ENCODE measurements around the gene SOST.
A peak's percentile ranks its signal among the peaks of the same experiment; 100 is the strongest.

SOST gene

GRCh38 chr17:43723697-43724359, 34.8 kb downstream of the SOST start (continued):
- TF ChIP-seq SCRT1 (tag by site-specific recombination; IDR thresholded peaks at IDR 0.05; ENCODE audit: borderline replicate concordance), result no peak

GRCh38 chr17:43722870-43723665, 35.5 kb downstream of the SOST start:
- TF ChIP-seq ZEB2 (tag by site-specific recombination; IDR thresholded peaks at IDR 0.05), result no peak
- no peak for TF ChIP-seq TCF7L2 (IDR thresholded peaks at IDR 0.05; ENCODE audit: borderline replicate concordance, low read depth, low read length)
- no peak for TF ChIP-seq ZNF530 (tag by site-specific recombination; IDR thresholded peaks at IDR 0.05; ENCODE audit: low read depth)
- peak; percentile 85 for TF ChIP-seq PRDM10 (tag by site-specific recombination; IDR thresholded peaks at IDR 0.05)
- no peak for TF ChIP-seq YY2 (tag by site-specific recombination; IDR thresholded peaks at IDR 0.05)
- peaks cover 8% of the 10 kb centered on the region for H3K4me1 ChIP-seq (ENCODE audit: control insufficient read depth, insufficient read depth, low read length)
- no peaks in the 10 kb centered on the region for H3K9me3 ChIP-seq (ENCODE audit: control insufficient read depth, insufficient read depth, low read depth, low read length)
- 0 out of 2 replicates have a peak overlapping the region, but pooled peaks have one; percentile 8 for H3K27ac ChIP-seq (ENCODE audit: extremely low read depth, low read depth, low read length)
- no peak overlapping the region for H3K4me3 ChIP-seq (ENCODE audit: low read depth, low read length)
- ChIA-PET POLR2A (interaction anchor here (0.6 kb wide), 1 partner anchor 347 kb away, joined by 3 read pairs; no protein-coding TSS in a partner anchor), CTCF (interaction anchor here (0.6 to 1.4 kb wide), 6 partner anchors 22 to 336 kb away, joined by 3 to 4 read pairs (median 3); no protein-coding TSS in a partner anchor)
- no peaks in the 10 kb centered on the region for H3K36me3 ChIP-seq (ENCODE audit: control insufficient read depth in 2 of 2, insufficient read depth in 1 of 2, low read length in 2 of 2)

GRCh38 chr17:43722269-43722619, 36.3 kb downstream of the SOST start:
- Histone ChIP-seq H3K27ac (ENCODE audit: extremely low read depth, low read depth, low read length) (no peak overlapping the region), H3K9me3 (ENCODE audit: control insufficient read depth, insufficient read depth, low read depth, low read length) (no peaks in the 10 kb centered on the region), H3K4me3 (ENCODE audit: low read depth, low read length) (no peak overlapping the region), H3K36me3 (ENCODE audit: control insufficient read depth in 2 of 2, insufficient read depth in 1 of 2, low read length in 2 of 2) (no peaks in the 10 kb centered on the region), H3K4me1 (ENCODE audit: control insufficient read depth, insufficient read depth, low read length) (peaks cover 9% of the 10 kb centered on the region)
- ChIA-PET POLR2A (no interaction called here), CTCF (interaction anchor here (1.1 to 1.5 kb wide), 3 partner anchors 37 to 49 kb away, joined by 3 to 6 read pairs (median 5); no protein-coding TSS in a partner anchor)
- TF ChIP-seq ZBTB17 (tag by site-specific recombination; IDR thresholded peaks at IDR 0.05) (no peak), WT1 (tag by site-specific recombination; IDR thresholded peaks at IDR 0.05) (no peak), ZNF26 (tag by site-specific recombination; IDR thresholded peaks at IDR 0.05) (no peak), TSHZ1 (tag by site-specific recombination; IDR thresholded peaks at IDR 0.05; ENCODE audit: borderline replicate concordance) (no peak), ZNF670 (tag by site-specific recombination; IDR thresholded peaks at IDR 0.05; ENCODE audit: low read depth) (no peak), INSM2 (tag by site-specific recombination; IDR thresholded peaks at IDR 0.05) (no peak), ZNF48 (tag by site-specific recombination; IDR thresholded peaks at IDR 0.05) (no peak), ZNF626 (tag by site-specific recombination; IDR thresholded peaks at IDR 0.05) (no peak)
